WTC11 (cell line): ENCODE measurements around the gene MYO5C. TPM values are rescaled to one million over a fixed set of nuclear protein-coding genes. Genes with fewer than 3 reads are reported as not detected.

Source experiments
- ATAC-seq: fragments of 200-7000 bp; cut with Tn5 transposase; 2 replicates; pipeline ENCODE4 v1.10.0; 2021; ENCODE audit warnings: mild to moderate bottlenecking, moderate library complexity
- CTCF ChIA-PET: fragments of 300-600 bp; sonication (Branson Sonifier 250); formaldehyde crosslinking; loops from one replicate; lab custom pipeline; 2021; ENCODE audit warnings: antibody characterized with exemption; lab: Charles Lee
- POLR2A ChIA-PET: fragments of 350-600 bp; sonication (Branson Sonifier 250); formaldehyde crosslinking; loops from one replicate; lab custom pipeline; 2021; ENCODE audit warnings: antibody characterized with exemption; lab: Charles Lee
- DNase-seq: peaks from one replicate; pipeline ENCODE4 v3.0.0; 2021; ENCODE audit warnings: low spot score
- H3K27ac Mint-ChIP-seq: 2 replicates; pipeline ENCODE4 v1.8.0; 2021; ENCODE audit warnings: mixed read lengths
- H3K27me3 Mint-ChIP-seq: 2 replicates; pipeline ENCODE4 v1.8.0; 2021; ENCODE audit warnings: low read depth, mild to moderate bottlenecking, moderate library complexity, mixed read lengths
- H3K36me3 Mint-ChIP-seq: 2 replicates; pipeline ENCODE4 v1.8.0; 2021; ENCODE audit warnings: mixed read lengths
- H3K4me1 Mint-ChIP-seq: 2 replicates; pipeline ENCODE4 v1.8.0; 2022; ENCODE audit warnings: mixed read lengths
- H3K4me3 Mint-ChIP-seq: 2 replicates; pipeline ENCODE4 v1.8.0; 2021; ENCODE audit warnings: mild to moderate bottlenecking, moderate library complexity, mixed read lengths
- H3K9me3 Mint-ChIP-seq: 2 replicates; pipeline ENCODE4 v1.8.0; 2021; ENCODE audit warnings: mixed read lengths
- ATF1 ChIP-seq: sonication (generic); formaldehyde crosslinking; IDR thresholded peaks from 2 replicates; pipeline ENCODE4 v1.8.1; 2023; ENCODE audit warnings: mild to moderate bottlenecking, moderate library complexity, missing genetic modification reagents
- CREM ChIP-seq: sonication (generic); formaldehyde crosslinking; IDR thresholded peaks from 2 replicates; pipeline ENCODE4 v1.8.1; 2022; ENCODE audit warnings: mild to moderate bottlenecking, missing genetic modification reagents, moderate library complexity
- EMX1 ChIP-seq: fragments of 250-450 bp; sonication (Bioruptor Pico); IDR thresholded peaks from 2 replicates; pipeline ENCODE4 v1.8.0; 2021; ENCODE audit warnings: mild to moderate bottlenecking
- FOXJ3 ChIP-seq: sonication (generic); formaldehyde crosslinking; IDR thresholded peaks from 2 replicates; pipeline ENCODE4 v1.9.0; 2021; ENCODE audit warnings: missing genetic modification reagents, mild to moderate bottlenecking, borderline replicate concordance
- FOXK1 ChIP-seq: sonication (generic); formaldehyde crosslinking; IDR thresholded peaks from 2 replicates; pipeline ENCODE4 v1.8.0; 2022; ENCODE audit warnings: mild to moderate bottlenecking, moderate library complexity, missing genetic modification reagents
- HMGA2 ChIP-seq: fragments of 250-450 bp; sonication (Bioruptor Pico); IDR thresholded peaks from 2 replicates; pipeline ENCODE4 v1.4.0; 2021; ENCODE audit warnings: mild to moderate bottlenecking, moderate library complexity
- JUN ChIP-seq: sonication (generic); formaldehyde crosslinking; IDR thresholded peaks from 2 replicates; pipeline ENCODE4 v1.8.0; 2023; ENCODE audit warnings: mild to moderate bottlenecking, missing genetic modification reagents
- KAT7 ChIP-seq: sonication (generic); formaldehyde crosslinking; IDR thresholded peaks from 2 replicates; pipeline ENCODE4 v1.8.1; 2023; ENCODE audit warnings: missing genetic modification reagents, mild to moderate bottlenecking, borderline replicate concordance
- RELA ChIP-seq: sonication (generic); formaldehyde crosslinking; IDR thresholded peaks from 2 replicates; pipeline ENCODE4 v1.8.1; 2022; ENCODE audit warnings: missing genetic modification reagents, mild to moderate bottlenecking, borderline replicate concordance
- ZBTB21 ChIP-seq: sonication (generic); formaldehyde crosslinking; IDR thresholded peaks from 2 replicates; pipeline ENCODE4 v1.8.1; 2023; ENCODE audit warnings: mild to moderate bottlenecking, missing genetic modification reagents, borderline replicate concordance
- ZNF219 ChIP-seq: sonication (generic); formaldehyde crosslinking; IDR thresholded peaks from 2 replicates; pipeline ENCODE4 v1.8.0; 2023; ENCODE audit warnings: missing genetic modification reagents, mild to moderate bottlenecking, borderline replicate concordance
- ZNF232 ChIP-seq: sonication (generic); formaldehyde crosslinking; IDR thresholded peaks from 2 replicates; pipeline ENCODE4 v1.8.0; 2022; ENCODE audit warnings: mild to moderate bottlenecking, missing genetic modification reagents
- ZNF423 ChIP-seq: fragments of 250-450 bp; sonication (Bioruptor Pico); IDR thresholded peaks from 2 replicates; pipeline ENCODE4 v2.1.2; 2022; ENCODE audit warnings: mild to moderate bottlenecking, moderate library complexity
- total RNA-seq: library from RNA; stranded (reverse); gene quantifications from 3 replicates; pipeline ENCODE4 v1.2.3, GENCODE V29; 2021
- TF ChIP-seq, protein P1 (sequence below): sonication (generic); formaldehyde crosslinking; IDR thresholded peaks from 2 replicates; pipeline ENCODE4 v1.8.1; 2022; ENCODE audit warnings: mild to moderate bottlenecking, missing genetic modification reagents, moderate library complexity, borderline replicate concordance
- TF ChIP-seq, protein P2 (sequence below): sonication (generic); formaldehyde crosslinking; IDR thresholded peaks from 2 replicates; pipeline ENCODE4 v1.8.1; 2022; ENCODE audit warnings: low read depth, missing genetic modification reagents, borderline replicate concordance
- TF ChIP-seq, protein P3 (sequence below): sonication (generic); formaldehyde crosslinking; IDR thresholded peaks from 2 replicates; pipeline ENCODE4 v1.8.0; 2022; ENCODE audit warnings: mild to moderate bottlenecking, missing genetic modification reagents
- TF ChIP-seq, protein P4 (sequence below): sonication (generic); formaldehyde crosslinking; IDR thresholded peaks from 2 replicates; pipeline ENCODE4 v1.8.0; 2023; ENCODE audit warnings: missing genetic modification reagents
- TF ChIP-seq, protein P5 (sequence below): fragments of 250-450 bp; sonication (Bioruptor Pico); IDR thresholded peaks from 2 replicates; pipeline ENCODE4 v1.9.0; 2021; ENCODE audit warnings: moderate library complexity, mild to moderate bottlenecking, inconsistent platforms, borderline replicate concordance
- TF ChIP-seq, protein P6 (sequence below): sonication (generic); formaldehyde crosslinking; IDR thresholded peaks from 2 replicates; pipeline ENCODE4 v1.8.0; 2022; ENCODE audit warnings: mild to moderate bottlenecking, missing genetic modification reagents
- TF ChIP-seq, protein P7 (sequence below): sonication (generic); formaldehyde crosslinking; conservative IDR thresholded peaks from 2 replicates; pipeline ENCODE4 v1.8.1; 2023; ENCODE audit warnings: mild to moderate bottlenecking, low read depth, missing genetic modification reagents, moderate library complexity

MYO5C gene
- total RNA-seq, 1 experiment from 2014 or later, result 25.3 TPM

DNA sequence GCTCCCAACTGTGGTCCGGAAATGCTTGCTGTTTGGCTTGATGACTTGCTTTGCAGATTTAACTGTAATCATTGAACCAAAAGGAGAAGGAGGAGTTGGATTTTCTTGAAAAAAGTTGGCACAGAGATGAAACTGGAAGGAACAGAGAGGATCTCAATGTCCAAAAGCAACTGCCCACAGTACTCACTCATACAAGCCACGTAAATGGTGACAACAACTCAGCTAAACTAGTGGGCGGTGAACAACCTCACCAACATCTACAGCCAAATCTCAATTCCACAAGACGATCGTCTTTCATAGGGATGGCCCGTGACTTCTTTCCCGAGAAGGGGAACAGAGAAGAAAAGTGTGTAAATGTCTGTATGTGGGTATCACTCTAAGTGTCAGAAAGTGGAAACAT is 48.1 kb downstream of the MYO5C start:
- no peak for ATAC-seq
- no peaks in the 10 kb centered on the region for H3K9me3 Mint-ChIP-seq
- POLR2A ChIA-PET, result no interaction called here
- no peak overlapping the region for H3K4me3 Mint-ChIP-seq
- H3K36me3 Mint-ChIP-seq, result peaks cover 60% of the 10 kb centered on the region
- DNase-seq, result no peak
- CTCF ChIA-PET, result no interaction called here
- TF ChIP-seq KAT7 (CRISPR knock-in tag) (no peak), ATF1 (CRISPR knock-in tag) (no peak), FOXJ3 (CRISPR knock-in tag) (no peak), EMX1 (CRISPR knock-in tag) (no peak)
- TF ChIP-seq, protein P1, sequence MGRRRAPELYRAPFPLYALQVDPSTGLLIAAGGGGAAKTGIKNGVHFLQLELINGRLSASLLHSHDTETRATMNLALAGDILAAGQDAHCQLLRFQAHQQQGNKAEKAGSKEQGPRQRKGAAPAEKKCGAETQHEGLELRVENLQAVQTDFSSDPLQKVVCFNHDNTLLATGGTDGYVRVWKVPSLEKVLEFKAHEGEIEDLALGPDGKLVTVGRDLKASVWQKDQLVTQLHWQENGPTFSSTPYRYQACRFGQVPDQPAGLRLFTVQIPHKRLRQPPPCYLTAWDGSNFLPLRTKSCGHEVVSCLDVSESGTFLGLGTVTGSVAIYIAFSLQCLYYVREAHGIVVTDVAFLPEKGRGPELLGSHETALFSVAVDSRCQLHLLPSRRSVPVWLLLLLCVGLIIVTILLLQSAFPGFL (CRISPR knock-in tag), result no peak
- TF ChIP-seq, protein P2, sequence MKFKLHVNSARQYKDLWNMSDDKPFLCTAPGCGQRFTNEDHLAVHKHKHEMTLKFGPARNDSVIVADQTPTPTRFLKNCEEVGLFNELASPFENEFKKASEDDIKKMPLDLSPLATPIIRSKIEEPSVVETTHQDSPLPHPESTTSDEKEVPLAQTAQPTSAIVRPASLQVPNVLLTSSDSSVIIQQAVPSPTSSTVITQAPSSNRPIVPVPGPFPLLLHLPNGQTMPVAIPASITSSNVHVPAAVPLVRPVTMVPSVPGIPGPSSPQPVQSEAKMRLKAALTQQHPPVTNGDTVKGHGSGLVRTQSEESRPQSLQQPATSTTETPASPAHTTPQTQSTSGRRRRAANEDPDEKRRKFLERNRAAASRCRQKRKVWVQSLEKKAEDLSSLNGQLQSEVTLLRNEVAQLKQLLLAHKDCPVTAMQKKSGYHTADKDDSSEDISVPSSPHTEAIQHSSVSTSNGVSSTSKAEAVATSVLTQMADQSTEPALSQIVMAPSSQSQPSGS, result no peak
- no peaks in the 10 kb centered on the region; the same call in 1 of the 2 replicates for H3K27me3 Mint-ChIP-seq
- no peak overlapping the region for H3K27ac Mint-ChIP-seq
- no peaks in the 10 kb centered on the region for H3K4me1 Mint-ChIP-seq

DNA sequence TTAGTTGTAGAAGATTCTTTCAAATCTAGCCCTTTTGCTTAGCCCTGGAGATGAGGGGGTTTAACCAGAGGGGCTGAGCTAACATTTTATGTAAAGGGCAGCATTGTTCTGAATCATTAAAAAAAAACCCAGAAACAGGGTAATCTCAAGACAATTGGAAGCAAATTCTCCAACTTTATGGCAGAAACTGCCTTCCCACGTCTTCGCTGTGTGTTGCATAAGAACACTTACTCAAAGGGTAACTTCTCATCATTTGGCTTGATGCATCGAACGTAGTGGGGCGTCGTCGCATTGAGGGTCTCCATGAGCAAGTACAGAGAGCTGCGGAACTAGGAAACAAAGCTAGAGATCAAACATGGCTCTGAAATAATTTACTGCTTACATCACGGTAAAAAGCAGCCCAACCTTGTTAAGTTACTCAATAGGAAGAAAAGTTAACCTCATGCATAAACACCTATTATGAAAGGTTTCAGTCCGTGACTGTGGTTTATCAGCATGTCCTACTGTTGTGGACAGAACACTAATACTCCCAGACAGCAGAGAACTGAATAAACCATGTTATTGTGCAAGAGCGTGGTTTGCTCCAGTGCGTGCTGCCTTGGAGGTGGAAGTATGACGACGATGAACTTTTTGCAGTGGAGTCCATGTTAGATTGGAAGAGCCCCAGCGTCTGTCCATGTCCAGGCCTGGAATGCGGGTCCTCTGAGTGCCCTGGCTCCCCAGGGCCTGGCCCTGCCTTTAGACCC is 48.7 kb downstream of the MYO5C start:
- no peaks in the 10 kb centered on the region; the same call in 1 of the 2 replicates for H3K27me3 Mint-ChIP-seq
- ChIA-PET POLR2A (no interaction called here), CTCF (no interaction called here)
- TF ChIP-seq, protein P3, sequence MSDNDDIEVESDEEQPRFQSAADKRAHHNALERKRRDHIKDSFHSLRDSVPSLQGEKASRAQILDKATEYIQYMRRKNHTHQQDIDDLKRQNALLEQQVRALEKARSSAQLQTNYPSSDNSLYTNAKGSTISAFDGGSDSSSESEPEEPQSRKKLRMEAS (CRISPR knock-in tag), result no peak
- TF ChIP-seq, protein P4, sequence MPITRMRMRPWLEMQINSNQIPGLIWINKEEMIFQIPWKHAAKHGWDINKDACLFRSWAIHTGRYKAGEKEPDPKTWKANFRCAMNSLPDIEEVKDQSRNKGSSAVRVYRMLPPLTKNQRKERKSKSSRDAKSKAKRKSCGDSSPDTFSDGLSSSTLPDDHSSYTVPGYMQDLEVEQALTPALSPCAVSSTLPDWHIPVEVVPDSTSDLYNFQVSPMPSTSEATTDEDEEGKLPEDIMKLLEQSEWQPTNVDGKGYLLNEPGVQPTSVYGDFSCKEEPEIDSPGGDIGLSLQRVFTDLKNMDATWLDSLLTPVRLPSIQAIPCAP (CRISPR knock-in tag), result no peak
- TF ChIP-seq RELA (CRISPR knock-in tag) (no peak), HMGA2 (CRISPR knock-in tag) (no peak), ZNF423 (CRISPR knock-in tag) (no peak)
- TF ChIP-seq, protein P5, sequence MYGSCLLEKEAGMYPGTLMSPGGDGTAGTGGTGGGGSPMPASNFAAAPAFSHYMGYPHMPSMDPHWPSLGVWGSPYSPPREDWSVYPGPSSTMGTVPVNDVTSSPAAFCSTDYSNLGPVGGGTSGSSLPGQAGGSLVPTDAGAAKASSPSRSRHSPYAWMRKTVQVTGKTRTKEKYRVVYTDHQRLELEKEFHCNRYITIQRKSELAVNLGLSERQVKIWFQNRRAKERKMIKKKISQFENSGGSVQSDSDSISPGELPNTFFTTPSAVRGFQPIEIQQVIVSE (CRISPR knock-in tag), result no peak
- TF ChIP-seq, protein P6, sequence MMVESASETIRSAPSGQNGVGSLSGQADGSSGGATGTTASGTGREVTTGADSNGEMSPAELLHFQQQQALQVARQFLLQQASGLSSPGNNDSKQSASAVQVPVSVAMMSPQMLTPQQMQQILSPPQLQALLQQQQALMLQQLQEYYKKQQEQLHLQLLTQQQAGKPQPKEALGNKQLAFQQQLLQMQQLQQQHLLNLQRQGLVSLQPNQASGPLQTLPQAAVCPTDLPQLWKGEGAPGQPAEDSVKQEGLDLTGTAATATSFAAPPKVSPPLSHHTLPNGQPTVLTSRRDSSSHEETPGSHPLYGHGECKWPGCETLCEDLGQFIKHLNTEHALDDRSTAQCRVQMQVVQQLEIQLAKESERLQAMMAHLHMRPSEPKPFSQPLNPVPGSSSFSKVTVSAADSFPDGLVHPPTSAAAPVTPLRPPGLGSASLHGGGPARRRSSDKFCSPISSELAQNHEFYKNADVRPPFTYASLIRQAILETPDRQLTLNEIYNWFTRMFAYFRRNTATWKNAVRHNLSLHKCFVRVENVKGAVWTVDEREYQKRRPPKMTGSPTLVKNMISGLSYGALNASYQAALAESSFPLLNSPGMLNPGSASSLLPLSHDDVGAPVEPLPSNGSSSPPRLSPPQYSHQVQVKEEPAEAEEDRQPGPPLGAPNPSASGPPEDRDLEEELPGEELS, result no peak
- no peaks in the 10 kb centered on the region for H3K4me1 Mint-ChIP-seq
- no peak overlapping the region for H3K4me3 Mint-ChIP-seq
- ATAC-seq, result no peak
- no peaks in the 10 kb centered on the region for H3K9me3 Mint-ChIP-seq
- H3K36me3 Mint-ChIP-seq, result peaks cover 66% of the 10 kb centered on the region
- no peak overlapping the region for H3K27ac Mint-ChIP-seq
- no peak for DNase-seq

DNA sequence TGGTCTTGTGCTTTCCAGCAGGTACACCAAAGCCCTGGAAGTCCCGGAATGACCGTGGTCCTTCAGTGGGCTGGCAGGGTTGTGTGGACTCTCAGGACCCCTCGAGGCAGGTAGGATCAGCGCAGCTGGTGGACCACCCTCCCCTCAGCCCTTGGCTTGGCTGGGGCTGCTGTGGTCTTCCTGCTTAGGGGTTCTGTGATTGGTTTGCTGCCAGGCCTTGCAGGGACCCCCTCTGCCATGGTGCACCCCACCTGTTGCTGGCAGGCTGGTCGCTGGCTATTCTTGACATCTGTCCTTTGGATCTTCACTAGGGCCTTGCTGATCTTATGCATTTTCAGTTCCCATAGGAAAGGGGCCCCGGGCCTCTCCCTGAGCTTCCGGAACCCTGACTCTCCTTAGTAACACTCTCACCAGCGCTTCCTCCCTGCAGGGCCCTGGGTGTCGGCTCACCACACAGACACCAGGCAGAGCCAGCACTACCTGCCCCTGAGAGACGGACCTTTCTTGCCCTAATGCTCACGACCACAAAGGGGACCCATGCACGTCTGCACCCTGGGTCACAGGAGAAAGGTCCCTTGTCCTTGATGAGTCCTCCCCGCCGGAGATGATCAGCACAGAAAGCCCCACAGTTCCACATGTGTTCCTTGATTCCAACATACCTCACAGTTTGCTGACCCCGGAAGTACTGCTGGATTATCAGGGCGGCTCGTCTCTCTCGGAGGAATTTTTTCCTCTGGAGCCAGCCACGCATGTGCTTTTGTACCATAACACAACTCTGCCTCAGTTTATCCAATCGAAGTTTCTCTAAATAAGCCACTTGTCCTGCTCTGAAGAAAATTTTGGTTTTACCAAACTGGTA is 51.7 kb downstream of the MYO5C start:
- ChIA-PET POLR2A (no interaction called here), CTCF (no interaction called here)
- DNase-seq, result no peak
- H3K27me3 Mint-ChIP-seq, result no peaks in the 10 kb centered on the region; the same call in 1 of the 2 replicates
- peaks cover 78% of the 10 kb centered on the region for H3K36me3 Mint-ChIP-seq
- no peaks in the 10 kb centered on the region for H3K4me1 Mint-ChIP-seq
- ATAC-seq, result no peak
- H3K9me3 Mint-ChIP-seq, result no peaks in the 10 kb centered on the region
- H3K27ac Mint-ChIP-seq, result no peak overlapping the region
- no peak overlapping the region for H3K4me3 Mint-ChIP-seq
- no peak for TF ChIP-seq JUN
- no peak for TF ChIP-seq FOXK1 (CRISPR knock-in tag)
- TF ChIP-seq, protein P7, sequence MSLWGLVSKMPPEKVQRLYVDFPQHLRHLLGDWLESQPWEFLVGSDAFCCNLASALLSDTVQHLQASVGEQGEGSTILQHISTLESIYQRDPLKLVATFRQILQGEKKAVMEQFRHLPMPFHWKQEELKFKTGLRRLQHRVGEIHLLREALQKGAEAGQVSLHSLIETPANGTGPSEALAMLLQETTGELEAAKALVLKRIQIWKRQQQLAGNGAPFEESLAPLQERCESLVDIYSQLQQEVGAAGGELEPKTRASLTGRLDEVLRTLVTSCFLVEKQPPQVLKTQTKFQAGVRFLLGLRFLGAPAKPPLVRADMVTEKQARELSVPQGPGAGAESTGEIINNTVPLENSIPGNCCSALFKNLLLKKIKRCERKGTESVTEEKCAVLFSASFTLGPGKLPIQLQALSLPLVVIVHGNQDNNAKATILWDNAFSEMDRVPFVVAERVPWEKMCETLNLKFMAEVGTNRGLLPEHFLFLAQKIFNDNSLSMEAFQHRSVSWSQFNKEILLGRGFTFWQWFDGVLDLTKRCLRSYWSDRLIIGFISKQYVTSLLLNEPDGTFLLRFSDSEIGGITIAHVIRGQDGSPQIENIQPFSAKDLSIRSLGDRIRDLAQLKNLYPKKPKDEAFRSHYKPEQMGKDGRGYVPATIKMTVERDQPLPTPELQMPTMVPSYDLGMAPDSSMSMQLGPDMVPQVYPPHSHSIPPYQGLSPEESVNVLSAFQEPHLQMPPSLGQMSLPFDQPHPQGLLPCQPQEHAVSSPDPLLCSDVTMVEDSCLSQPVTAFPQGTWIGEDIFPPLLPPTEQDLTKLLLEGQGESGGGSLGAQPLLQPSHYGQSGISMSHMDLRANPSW (CRISPR knock-in tag), result no peak
- no peak for TF ChIP-seq ZNF232 (CRISPR knock-in tag)
- no peak for TF ChIP-seq CREM (CRISPR knock-in tag)
- TF ChIP-seq ZBTB21 (CRISPR knock-in tag), result no peak
- no peak for TF ChIP-seq ZNF219 (CRISPR knock-in tag)
